T-helper 17 cell (primary cell): ENCODE measurements around the gene FGF14. TPM values are rescaled to one million over a fixed set of nuclear protein-coding genes. Genes with fewer than 3 reads are reported as not detected.

ENCODE experiments used
- ATAC-seq: fragments of 150-1000 bp; cut with Tn5 transposase; 2 replicates; pipeline ENCODE4 v1.10.0; 2021; ENCODE audit warnings: mild to moderate bottlenecking, moderate library complexity
- DNase-seq, 3 donors: peaks; one replicate each; pipeline versions ENCODE4 v3.0.0 to v3.0.0-alpha.2; 2020 to 2021
- H3K9me3 ChIP-seq: one replicate; pipeline ENCODE4 v1.7.0; 2013; ENCODE audit warnings: low read length, mild to moderate bottlenecking; ENCODE audit not compliant: control insufficient read depth, poor library complexity, severe bottlenecking
- H3K27ac Mint-ChIP-seq: one replicate; pipeline ENCODE4 v1.8.0; 2022; ENCODE audit warnings: mild to moderate bottlenecking, moderate library complexity, mixed read lengths
- H3K27me3 Mint-ChIP-seq: one replicate; pipeline ENCODE4 v1.8.0; 2022; ENCODE audit warnings: mixed read lengths
- H3K36me3 Mint-ChIP-seq: one replicate; pipeline ENCODE4 v1.8.0; 2022; ENCODE audit warnings: low read depth, mixed read lengths
- H3K4me1 Mint-ChIP-seq: one replicate; pipeline ENCODE4 v1.8.0; 2022; ENCODE audit warnings: mild to moderate bottlenecking, mixed read lengths
- H3K4me3 Mint-ChIP-seq: one replicate; pipeline ENCODE4 v1.8.0; 2022; ENCODE audit warnings: mild to moderate bottlenecking, moderate library complexity, mixed read lengths
- total RNA-seq, 4 donors: library from RNA in 2 of 4; stranded (reverse) in 2 of 4; gene quantifications; one replicate each; pipeline ENCODE4 v1.2.3 and lab custom pipeline; 2022 to 2026

Gene FGF14
- total RNA-seq, 2 donors from 2014 or later, result not detected

- Mint-ChIP-seq H3K4me3 (no peak overlapping the region), H3K27me3 (peaks cover 8% of the 10 kb centered on the region), H3K36me3 (peaks cover 2% of the 10 kb centered on the region), H3K27ac (no peak overlapping the region), H3K4me1 (no peaks in the 10 kb centered on the region)
- no peak for ATAC-seq
- no peak for DNase-seq
- no peaks in the 10 kb centered on the region for H3K9me3 ChIP-seq
These were observed 146.4 kb downstream of the FGF14 start for GRCh38 chr13:102255409-102255808.

- H3K9me3 ChIP-seq, result no peaks in the 10 kb centered on the region
- ATAC-seq (no peak), DNase-seq (no peak)
- H3K4me1 Mint-ChIP-seq, result no peaks in the 10 kb centered on the region
- no peak overlapping the region for H3K4me3 Mint-ChIP-seq
- H3K36me3 Mint-ChIP-seq, result no peaks in the 10 kb centered on the region
- H3K27me3 Mint-ChIP-seq, result no peaks in the 10 kb centered on the region
- H3K27ac Mint-ChIP-seq, result no peak overlapping the region
These were observed 150.0 kb downstream of the FGF14 start for GRCh38 chr13:102251817-102252216.

GRCh38 chr13:102250448-102250847 is 151.4 kb downstream of the FGF14 start:
- Mint-ChIP-seq H3K4me3 (no peak overlapping the region), H3K27me3 (no peaks in the 10 kb centered on the region), H3K27ac (no peak overlapping the region), H3K4me1 (no peaks in the 10 kb centered on the region), H3K36me3 (no peaks in the 10 kb centered on the region)
- no peaks in the 10 kb centered on the region for H3K9me3 ChIP-seq
- DNase-seq, result no peak
- no peak for ATAC-seq

GRCh38 chr13:102244607-102245227 is 157.1 kb downstream of the FGF14 start:
- no peaks in the 10 kb centered on the region for H3K4me1 Mint-ChIP-seq
- ATAC-seq (no peak), DNase-seq (no peak)
- no peaks in the 10 kb centered on the region for H3K36me3 Mint-ChIP-seq
- H3K4me3 Mint-ChIP-seq, result no peak overlapping the region
- H3K9me3 ChIP-seq, result no peaks in the 10 kb centered on the region
- H3K27ac Mint-ChIP-seq, result no peak overlapping the region
- no peaks in the 10 kb centered on the region for H3K27me3 Mint-ChIP-seq

GRCh38 chr13:102240110-102240509 is 161.7 kb downstream of the FGF14 start:
- Mint-ChIP-seq H3K36me3 (no peaks in the 10 kb centered on the region), H3K27me3 (peaks cover 10% of the 10 kb centered on the region), H3K27ac (no peak overlapping the region), H3K4me1 (no peaks in the 10 kb centered on the region), H3K4me3 (no peak overlapping the region)
- H3K9me3 ChIP-seq, result no peaks in the 10 kb centered on the region
- ATAC-seq (no peak), DNase-seq (no peak)

- no peaks in the 10 kb centered on the region for H3K9me3 ChIP-seq
- Mint-ChIP-seq H3K27ac (no peak overlapping the region), H3K4me3 (no peak overlapping the region), H3K36me3 (no peaks in the 10 kb centered on the region), H3K4me1 (no peaks in the 10 kb centered on the region), H3K27me3 (peaks cover 10% of the 10 kb centered on the region)
- DNase-seq (no peak), ATAC-seq (no peak)
These were observed 164.6 kb downstream of the FGF14 start for GRCh38 chr13:102237230-102237629.

- DNase-seq, result no peak
- no peaks in the 10 kb centered on the region for H3K9me3 ChIP-seq
- Mint-ChIP-seq H3K4me1 (no peaks in the 10 kb centered on the region), H3K27me3 (peaks cover 10% of the 10 kb centered on the region), H3K4me3 (no peak overlapping the region), H3K27ac (no peak overlapping the region), H3K36me3 (no peaks in the 10 kb centered on the region)
- no peak for ATAC-seq
These were observed 165.0 kb downstream of the FGF14 start for GRCh38 chr13:102236830-102237229.

GRCh38 chr13:102236341-102236740 is 165.5 kb downstream of the FGF14 start:
- Mint-ChIP-seq H3K27ac (no peak overlapping the region), H3K27me3 (peaks cover 10% of the 10 kb centered on the region)
- no peak for ATAC-seq

GRCh38 chr13:102235689-102236088 is 166.2 kb downstream of the FGF14 start:
- no peak for ATAC-seq
- Mint-ChIP-seq H3K4me3 (no peak overlapping the region), H3K4me1 (no peaks in the 10 kb centered on the region)

More at GRCh38 chr13:102236341-102236740, 165.5 kb downstream of the FGF14 start:
- no peaks in the 10 kb centered on the region for H3K4me1 Mint-ChIP-seq
- H3K36me3 Mint-ChIP-seq, result no peaks in the 10 kb centered on the region
- no peaks in the 10 kb centered on the region for H3K9me3 ChIP-seq
- no peak overlapping the region for H3K4me3 Mint-ChIP-seq
- no peak for DNase-seq

GRCh38 chr13:102234618-102235017 is 167.2 kb downstream of the FGF14 start:
- DNase-seq (no peak), ATAC-seq (no peak)
- Mint-ChIP-seq H3K27ac (no peak overlapping the region), H3K4me1 (no peaks in the 10 kb centered on the region), H3K27me3 (peaks cover 12% of the 10 kb centered on the region), H3K4me3 (no peak overlapping the region), H3K36me3 (no peaks in the 10 kb centered on the region)
- H3K9me3 ChIP-seq, result no peaks in the 10 kb centered on the region

More at GRCh38 chr13:102235689-102236088, 166.2 kb downstream of the FGF14 start:
- Mint-ChIP-seq H3K27me3 (peaks cover 10% of the 10 kb centered on the region), H3K27ac (no peak overlapping the region), H3K36me3 (no peaks in the 10 kb centered on the region)
- no peaks in the 10 kb centered on the region for H3K9me3 ChIP-seq
- DNase-seq, result no peak

- H3K27ac Mint-ChIP-seq, result no peak overlapping the region
- H3K9me3 ChIP-seq, result no peaks in the 10 kb centered on the region
- H3K4me1 Mint-ChIP-seq, result no peaks in the 10 kb centered on the region
- DNase-seq, result no peak
- H3K4me3 Mint-ChIP-seq, result no peak overlapping the region
- H3K36me3 Mint-ChIP-seq, result no peaks in the 10 kb centered on the region
- ATAC-seq, result no peak
- H3K27me3 Mint-ChIP-seq, result peaks cover 14% of the 10 kb centered on the region
These were observed 168.2 kb downstream of the FGF14 start for GRCh38 chr13:102233566-102234208.

GRCh38 chr13:102231479-102231878 is 170.4 kb downstream of the FGF14 start:
- Mint-ChIP-seq H3K27ac (no peak overlapping the region), H3K4me1 (no peaks in the 10 kb centered on the region), H3K36me3 (no peaks in the 10 kb centered on the region), H3K4me3 (no peak overlapping the region), H3K27me3 (peaks cover 20% of the 10 kb centered on the region)
- H3K9me3 ChIP-seq, result no peaks in the 10 kb centered on the region
- DNase-seq, result no peak
- ATAC-seq, result no peak

- H3K27ac Mint-ChIP-seq, result no peak overlapping the region
- peaks cover 13% of the 10 kb centered on the region for H3K27me3 Mint-ChIP-seq
- H3K36me3 Mint-ChIP-seq, result no peaks in the 10 kb centered on the region
- no peaks in the 10 kb centered on the region for H3K9me3 ChIP-seq
- no peak overlapping the region for H3K4me3 Mint-ChIP-seq
- ATAC-seq (no peak), DNase-seq (no peak)
- no peaks in the 10 kb centered on the region for H3K4me1 Mint-ChIP-seq
These were observed 174.1 kb downstream of the FGF14 start for GRCh38 chr13:102227741-102228140.

- Mint-ChIP-seq H3K36me3 (no peaks in the 10 kb centered on the region), H3K4me1 (no peaks in the 10 kb centered on the region), H3K27me3 (peaks cover 13% of the 10 kb centered on the region), H3K4me3 (no peak overlapping the region), H3K27ac (no peak overlapping the region)
- no peak for DNase-seq
- no peaks in the 10 kb centered on the region for H3K9me3 ChIP-seq
- no peak for ATAC-seq
These were observed 175.3 kb downstream of the FGF14 start for GRCh38 chr13:102226591-102226990.
